Measurements from ENCODE around the gene ATP6V0A4.
"Not testable (repeated sequence)": the region's sequence is repeated elsewhere in the genome, so short reads cannot be mapped to it uniquely, and the experiment has no call there.

Gene ATP6V0A4

GRCh38 chr7:138801256-138801655, 3.3 kb upstream of the ATP6V0A4 start:
- no peak for DNase-seq

- no peak for DNase-seq
These were observed 1.5 kb upstream of the ATP6V0A4 start for GRCh38 chr7:138799336-138800000.

DNA sequence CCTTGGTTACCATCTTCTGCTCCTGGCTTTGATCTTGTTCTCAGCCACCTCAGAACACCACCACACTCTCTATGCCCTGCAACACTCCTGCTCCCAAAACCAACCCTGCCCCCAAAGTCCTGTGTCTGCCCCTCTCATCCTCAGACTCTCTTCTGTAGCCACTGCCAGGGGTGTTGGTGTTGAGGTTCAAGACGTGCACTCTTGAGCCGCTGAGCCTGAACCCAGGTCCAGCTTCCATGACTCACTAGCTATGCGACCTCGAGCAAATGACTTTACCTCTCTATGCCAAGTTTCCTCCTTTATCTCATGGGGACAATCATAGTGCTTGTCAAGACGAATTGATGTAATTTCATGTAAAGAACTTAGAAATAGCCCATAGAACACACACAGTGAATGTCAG, 840 bp upstream of the ATP6V0A4 start:
- DNase-seq, result no peak

- not testable (repeated sequence) for DNase-seq
These were observed 950 bp downstream of the ATP6V0A4 start for GRCh38 chr7:138797046-138797445.

GRCh38 chr7:138796038-138796615, 1.9 kb downstream of the ATP6V0A4 start:
- DNase-seq, result no peak

- DNase-seq, result no peak
These were observed 12.2 kb downstream of the ATP6V0A4 start for GRCh38 chr7:138785587-138786437.

DNA sequence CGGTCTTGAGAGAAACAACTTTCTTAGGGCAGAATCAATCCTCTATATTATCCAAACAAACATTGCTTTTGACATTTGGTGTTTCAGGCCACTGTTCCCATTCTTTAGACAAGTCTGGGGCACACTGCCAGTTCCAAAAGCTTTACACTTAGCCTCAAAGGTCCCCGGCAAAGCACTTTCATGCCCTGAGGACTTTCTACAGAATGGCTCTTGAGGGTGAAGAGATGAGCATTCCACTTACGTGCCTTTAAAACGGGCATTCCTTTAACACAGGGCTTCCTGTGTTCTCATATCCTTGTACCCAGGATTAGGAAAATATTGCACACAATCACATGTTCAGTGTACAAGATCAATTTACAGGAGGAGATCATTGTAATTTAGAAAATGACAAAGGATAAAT, 13.3 kb downstream of the ATP6V0A4 start:
- no peak for DNase-seq

GRCh38 chr7:138781004-138781403, 17.0 kb downstream of the ATP6V0A4 start:
- no peak for DNase-seq

DNA sequence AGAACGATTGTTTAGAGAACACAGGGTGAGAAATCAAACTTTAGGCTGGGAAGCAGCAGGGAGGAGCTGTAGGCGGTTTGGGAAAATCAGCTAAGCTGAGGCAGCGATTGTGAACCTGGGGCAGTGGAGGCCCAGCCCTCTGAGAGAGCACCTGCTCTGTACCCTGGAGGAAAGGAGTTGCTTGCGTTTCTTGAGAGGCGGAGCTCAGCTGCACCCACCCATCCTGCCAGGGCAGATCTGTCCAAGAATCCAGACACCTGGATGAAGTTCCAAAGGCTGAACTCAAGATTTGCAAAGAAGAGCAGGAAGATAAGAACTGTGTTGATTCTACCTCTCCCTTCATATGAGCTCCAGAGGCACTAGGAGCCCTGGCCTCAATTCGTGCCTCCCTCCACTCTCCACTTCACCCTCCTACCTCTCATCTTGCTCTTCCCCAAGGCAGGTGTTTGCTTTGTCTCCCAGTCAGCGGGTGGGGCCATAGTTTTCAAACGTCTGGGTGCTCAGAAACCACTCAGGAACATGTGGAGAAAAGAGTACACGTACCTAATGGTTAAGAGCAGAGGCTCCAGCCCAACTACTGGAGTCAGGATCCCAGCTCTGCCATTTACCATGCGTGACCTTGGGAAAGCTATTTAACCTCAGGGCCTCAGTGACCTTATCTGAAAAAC, 21.7 kb downstream of the ATP6V0A4 start:
- no peak for DNase-seq

DNA sequence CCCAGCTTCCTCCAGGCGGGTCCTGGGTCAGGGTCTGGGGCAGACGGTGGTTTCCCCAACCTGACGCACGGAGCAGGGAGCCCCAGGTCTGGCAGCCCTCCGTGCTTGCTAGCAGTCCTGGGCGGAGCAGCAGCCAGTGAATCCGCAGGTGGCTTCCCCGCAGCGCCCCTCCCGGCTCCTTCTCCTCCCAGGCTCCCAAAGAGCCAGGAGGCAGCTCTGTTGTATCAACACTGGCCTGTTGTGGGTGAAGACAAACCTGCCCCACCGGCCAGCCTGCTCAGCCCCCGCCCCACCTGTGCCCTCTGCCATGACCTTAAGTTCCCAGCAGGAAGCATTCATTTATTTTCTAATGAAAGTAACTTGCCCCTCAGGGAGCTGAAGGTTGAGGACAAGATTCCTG, 24.2 kb downstream of the ATP6V0A4 start:
- no peak for DNase-seq

- no peak for DNase-seq
These were observed 24.8 kb downstream of the ATP6V0A4 start for GRCh38 chr7:138773176-138773575.

DNA sequence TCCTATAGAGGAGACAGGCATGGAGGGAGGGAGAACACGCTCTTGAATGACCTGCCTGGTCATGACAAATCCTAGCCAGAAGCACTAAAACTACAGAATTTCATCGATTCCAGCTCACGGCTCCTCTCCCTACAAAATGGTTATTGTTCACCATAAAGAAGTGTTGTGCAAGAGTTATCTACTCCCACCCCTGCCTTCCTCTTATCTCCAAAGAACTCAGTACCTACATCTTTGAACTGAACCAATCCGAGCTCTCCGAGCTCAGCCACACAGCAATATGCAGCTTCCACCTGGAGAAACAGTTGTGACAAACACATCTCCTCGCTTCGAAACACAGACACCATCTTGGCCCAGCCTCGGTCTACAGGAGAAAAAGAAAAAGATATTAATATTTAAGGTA, 27.1 kb downstream of the ATP6V0A4 start:
- DNase-seq, result no peak

- no peak for DNase-seq
These were observed 29.8 kb downstream of the ATP6V0A4 start for GRCh38 chr7:138768241-138768640.

DNA sequence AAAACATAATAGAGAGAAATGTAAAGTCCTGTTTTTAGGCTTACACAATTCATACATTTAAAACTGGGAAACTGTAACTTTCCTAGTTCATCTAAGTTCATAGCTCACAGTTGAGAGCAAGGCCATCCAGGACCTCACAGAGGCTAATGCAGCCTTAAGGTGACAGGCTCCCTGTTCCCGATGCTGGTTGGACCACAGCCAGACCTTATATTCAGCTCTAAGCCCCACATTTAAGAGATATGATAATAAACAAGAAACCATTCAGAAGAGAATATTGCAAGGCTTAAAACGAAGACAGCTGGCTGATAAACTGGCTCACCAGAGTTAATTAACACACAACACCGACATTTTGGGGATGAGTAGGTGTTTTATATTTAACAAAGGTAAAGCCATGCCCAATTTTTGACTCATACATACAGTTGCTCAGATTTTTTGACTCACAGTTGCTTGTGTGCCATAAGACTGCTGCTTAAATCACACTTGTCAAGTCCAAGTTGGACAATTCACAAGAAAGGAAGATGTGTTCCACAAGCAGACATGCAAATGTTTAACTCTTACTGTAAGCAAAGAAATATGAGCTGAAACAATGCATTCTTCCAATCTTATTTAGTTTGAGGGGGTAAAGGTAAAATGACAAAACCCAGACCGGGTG, 41.3 kb downstream of the ATP6V0A4 start:
- no peak for DNase-seq

GRCh38 chr7:138755842-138756590, 42.0 kb downstream of the ATP6V0A4 start:
- DNase-seq, result no peak

GRCh38 chr7:138755331-138755747, 42.7 kb downstream of the ATP6V0A4 start:
- DNase-seq, result no peak

DNA sequence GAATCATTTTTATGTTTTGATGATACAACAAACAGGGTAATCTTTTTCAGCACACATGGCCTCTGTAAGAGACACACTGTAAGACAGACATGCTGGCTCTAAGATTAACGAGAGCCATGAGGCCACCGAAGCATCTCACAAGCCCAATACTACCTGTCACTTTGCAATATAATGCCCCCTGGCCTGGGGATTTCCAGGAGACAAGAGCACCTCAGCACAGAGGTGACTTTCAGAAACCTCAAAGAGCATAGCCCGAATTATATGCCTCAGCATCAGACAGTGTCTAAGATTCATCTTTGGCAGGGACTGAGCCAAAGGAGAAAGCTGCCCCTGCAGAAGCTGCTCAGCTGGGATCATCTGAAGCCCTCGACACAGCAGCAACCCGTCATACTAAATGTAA, 44.4 kb downstream of the ATP6V0A4 start:
- DNase-seq, result no peak

DNA sequence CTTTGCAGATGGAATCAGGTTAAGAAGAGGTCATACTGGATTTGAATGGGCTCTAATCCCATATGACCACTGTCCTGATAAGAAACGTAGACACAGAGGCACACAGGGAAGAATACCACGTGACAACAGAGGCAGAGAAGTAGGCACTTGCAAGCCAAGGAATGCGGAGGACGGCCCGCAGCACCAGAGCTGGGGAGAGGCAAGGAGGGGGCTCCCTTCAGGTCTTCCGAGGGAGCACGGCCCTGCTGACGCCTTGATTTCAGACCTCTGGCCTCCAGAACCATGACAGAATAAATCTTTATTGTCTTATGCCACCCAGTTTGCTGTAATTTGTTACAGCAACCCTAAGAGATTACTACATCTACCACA, 44.9 kb downstream of the ATP6V0A4 start:
- no peak for DNase-seq

GRCh38 chr7:138752518-138753149, 45.4 kb downstream of the ATP6V0A4 start:
- DNase-seq, result no peak

DNA sequence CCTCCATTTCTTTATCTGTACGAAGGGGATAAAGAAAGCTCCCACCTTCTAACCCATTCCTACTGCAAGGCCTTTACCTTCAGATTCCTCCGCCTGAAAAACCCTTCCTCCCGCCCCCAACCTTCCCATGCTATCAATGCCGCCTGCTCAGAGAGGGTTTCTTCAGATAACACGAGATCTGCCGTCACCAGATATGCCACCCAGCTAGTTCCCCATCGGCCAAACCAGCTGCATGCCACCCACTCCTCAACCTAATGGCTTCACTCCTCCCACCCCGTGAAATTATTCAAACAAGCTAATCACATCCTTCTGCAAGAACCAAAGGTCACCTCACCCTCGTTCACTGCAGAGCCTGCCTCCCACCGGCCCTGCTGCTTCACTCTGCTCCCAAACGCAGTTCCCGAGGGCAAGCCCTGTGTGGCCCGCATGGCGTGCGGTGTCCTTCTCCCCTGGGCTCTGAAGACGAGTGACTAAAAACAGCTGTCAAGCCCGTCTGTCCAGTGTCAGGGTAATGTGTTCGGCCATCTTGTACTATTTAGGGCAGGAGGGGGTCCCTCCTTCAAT, 47.0 kb downstream of the ATP6V0A4 start:
- DNase-seq, result no peak

GRCh38 chr7:138750473-138750872, 47.5 kb downstream of the ATP6V0A4 start:
- DNase-seq, result no peak

Measured in GDM1 (cell line).